Fibroblast of lung (primary cell): ENCODE measurements around the gene RERE.

ENCODE experiments used
- CTCF ChIP-seq, 2 donors: IDR thresholded peaks in 1 of 2; conservative IDR thresholded peaks in 1 of 2; 1 replicate in 1 of 2; 2 replicates in 1 of 2; pipeline ENCODE4 v1.5.1; 2011 to 2012; ENCODE audit warnings: low read length in 2 of 2, control low read depth in 1 of 2, inconsistent platforms in 1 of 2, low read depth in 1 of 2, mild to moderate bottlenecking in 1 of 2
- EZH2 ChIP-seq: IDR thresholded peaks from 2 replicates; pipeline ENCODE4 v1.5.1; 2012; ENCODE audit warnings: low read length, control low read depth, mild to moderate bottlenecking; ENCODE audit errors: missing control alignments

GRCh38 chr1:8356256-8357209 lies 460.9 kb downstream of the RERE start:
- TF ChIP-seq EZH2 (no peak), CTCF (conservative IDR thresholded peaks at IDR 0.05 in 1 of 2, IDR thresholded peaks at IDR 0.05 in 1 of 2; ENCODE audit: low read depth in 1 of 2, low read length in 2 of 2) (no peak)
